Bronchial epithelial cell (primary cell): Measurements from ENCODE around the gene CHAF1A. TPM values are rescaled to one million over a fixed set of nuclear protein-coding genes. Genes with fewer than 3 reads are reported as not detected.

Experiments used
- DNase-seq: peaks from one replicate; pipeline ENCODE4 v3.0.0-alpha.2; 2010; ENCODE audit warnings: low read depth
- FAIRE-seq: peaks from 2 replicates; lab custom pipeline; 2011; peaks lifted over from hg19 to GRCh38; lab: Jason Lieb, UNC
- H3K27me3 ChIP-seq: 2 replicates; pipeline ENCODE4 v1.5.1; 2011; ENCODE audit warnings: low read length; ENCODE audit not compliant: control insufficient read depth, insufficient read depth
- H3K36me3 ChIP-seq: 2 replicates; pipeline ENCODE4 v1.5.1; 2011; ENCODE audit warnings: low read length; ENCODE audit not compliant: control insufficient read depth, insufficient read depth
- H3K4me3 ChIP-seq: 2 replicates; pipeline ENCODE4 v1.5.1; 2011; ENCODE audit warnings: mild to moderate bottlenecking, low read depth, low read length, control low read depth
- CTCF ChIP-seq: IDR thresholded peaks from 2 replicates; pipeline ENCODE4 v1.5.1; 2011; ENCODE audit warnings: mild to moderate bottlenecking, moderate library complexity, low read length, control low read depth, inconsistent platforms; ENCODE audit not compliant: insufficient read depth, severe bottlenecking
- total RNA-seq: library from RNA; depleted of rRNA; stranded (reverse); fragments of >200 nt; gene quantifications from 2 replicates; pipeline ENCODE4 v1.2.1, GENCODE V29; 2014

Gene CHAF1A
- total RNA-seq, 1 donor from 2014 or later = 3.7 TPM

DNA sequence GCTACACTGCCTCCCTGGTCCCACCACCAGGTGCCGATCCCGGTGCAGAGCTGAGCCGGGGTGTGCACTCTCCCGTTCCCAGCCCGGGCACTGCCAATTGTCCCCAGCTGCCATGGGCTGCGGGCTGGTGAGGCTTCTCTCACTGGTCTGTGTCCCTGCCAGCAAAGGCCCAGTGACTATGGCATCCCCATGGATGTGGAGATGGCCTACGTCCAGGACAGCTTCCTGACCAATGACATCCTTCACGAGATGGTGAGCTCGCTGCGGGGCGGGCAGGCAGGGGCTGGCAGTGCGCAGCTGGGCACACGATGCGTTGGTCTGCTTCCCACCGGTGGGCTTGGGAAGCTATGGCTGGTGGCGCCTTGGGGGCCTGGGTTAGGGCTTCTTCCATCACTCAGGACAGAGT lies 44.5 kb upstream of the CHAF1A start:
- TF ChIP-seq CTCF = no peak
- no peak for FAIRE-seq
- DNase-seq = no peak
- Histone ChIP-seq H3K4me3 (no peak overlapping the region), H3K27me3 (no peaks in the 10 kb centered on the region), H3K36me3 (peaks cover 21% of the 10 kb centered on the region)

DNA sequence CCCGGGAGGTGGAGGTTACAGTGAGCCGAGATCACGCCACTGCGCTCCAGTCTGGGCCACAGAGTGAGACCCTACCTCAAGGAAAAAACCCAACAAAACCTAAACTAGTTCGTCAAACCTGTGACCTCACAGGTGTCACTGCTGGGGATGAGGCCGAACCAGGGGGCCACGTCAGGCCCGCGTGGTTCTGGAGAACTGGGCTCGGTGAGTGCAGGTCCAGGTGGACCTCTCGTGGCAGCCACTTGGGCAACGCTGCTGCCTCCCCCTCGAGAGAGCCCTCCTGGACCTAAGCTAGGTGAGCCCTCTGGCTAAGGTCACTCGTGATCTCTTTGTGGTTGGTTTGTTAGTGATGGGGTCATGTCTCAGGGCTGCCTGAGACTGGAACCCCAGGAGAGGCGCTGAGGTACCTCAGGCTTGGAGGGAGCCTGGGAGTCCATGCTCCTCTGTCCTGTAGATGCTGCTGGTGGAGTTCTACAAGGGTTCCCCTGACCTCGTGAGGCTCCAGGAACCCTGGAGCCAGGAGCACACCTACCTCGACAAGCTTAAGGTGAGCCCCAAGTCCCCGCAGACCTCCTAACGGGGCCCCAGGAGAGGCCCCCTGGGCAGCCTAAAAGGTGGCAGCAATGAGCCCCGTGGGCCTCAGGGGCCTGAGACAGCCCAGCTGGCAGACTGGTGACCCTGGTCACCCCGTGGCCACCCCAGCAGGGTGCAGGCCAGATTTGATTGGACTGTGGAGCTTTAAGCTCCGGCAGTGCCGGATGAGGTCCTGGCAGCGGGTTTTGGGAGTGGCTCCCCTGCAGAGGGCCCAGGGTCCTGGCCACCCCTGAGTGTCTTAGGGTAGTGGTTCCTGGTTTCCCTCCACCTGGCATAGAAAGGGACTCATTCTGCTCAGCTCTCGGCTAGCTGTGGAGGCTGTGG lies 43.5 kb upstream of the CHAF1A start:
- Histone ChIP-seq H3K4me3 (no peak overlapping the region), H3K27me3 (no peaks in the 10 kb centered on the region), H3K36me3 (peaks cover 28% of the 10 kb centered on the region)
- DNase-seq (no peak), FAIRE-seq (no peak)
- TF ChIP-seq CTCF = no peak

DNA sequence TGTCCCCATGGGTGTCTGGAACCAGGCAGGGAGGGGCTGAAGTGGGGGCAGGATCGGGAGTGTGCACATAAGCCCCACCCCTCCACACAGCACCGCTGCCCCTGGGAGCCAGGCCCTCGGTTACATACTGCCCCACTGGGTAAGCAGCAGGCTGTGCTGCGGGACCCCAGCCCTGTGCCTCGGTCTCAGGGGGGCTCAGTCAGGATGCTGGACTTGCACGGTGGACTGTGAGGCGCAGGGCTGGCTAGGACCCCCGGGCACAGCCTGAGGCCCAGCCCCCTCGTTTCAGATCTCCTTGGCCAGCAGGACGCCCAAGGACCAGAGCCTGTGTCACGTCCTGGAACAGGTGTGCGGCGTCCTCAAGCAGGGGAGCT lies 42.8 kb upstream of the CHAF1A start:
- peaks cover 32% of the 10 kb centered on the region for H3K36me3 ChIP-seq
- DNase-seq = no peak
- FAIRE-seq = no peak
- no peaks in the 10 kb centered on the region for H3K27me3 ChIP-seq
- TF ChIP-seq CTCF = no peak
- no peak overlapping the region for H3K4me3 ChIP-seq

- DNase-seq (no peak), FAIRE-seq (no peak)
- TF ChIP-seq CTCF = no peak
- no peaks in the 10 kb centered on the region for H3K27me3 ChIP-seq
- H3K36me3 ChIP-seq = peaks cover 33% of the 10 kb centered on the region
- H3K4me3 ChIP-seq = no peak overlapping the region
These were observed 42.3 kb upstream of the CHAF1A start for GRCh38 chr19:4360081-4360569.

DNA sequence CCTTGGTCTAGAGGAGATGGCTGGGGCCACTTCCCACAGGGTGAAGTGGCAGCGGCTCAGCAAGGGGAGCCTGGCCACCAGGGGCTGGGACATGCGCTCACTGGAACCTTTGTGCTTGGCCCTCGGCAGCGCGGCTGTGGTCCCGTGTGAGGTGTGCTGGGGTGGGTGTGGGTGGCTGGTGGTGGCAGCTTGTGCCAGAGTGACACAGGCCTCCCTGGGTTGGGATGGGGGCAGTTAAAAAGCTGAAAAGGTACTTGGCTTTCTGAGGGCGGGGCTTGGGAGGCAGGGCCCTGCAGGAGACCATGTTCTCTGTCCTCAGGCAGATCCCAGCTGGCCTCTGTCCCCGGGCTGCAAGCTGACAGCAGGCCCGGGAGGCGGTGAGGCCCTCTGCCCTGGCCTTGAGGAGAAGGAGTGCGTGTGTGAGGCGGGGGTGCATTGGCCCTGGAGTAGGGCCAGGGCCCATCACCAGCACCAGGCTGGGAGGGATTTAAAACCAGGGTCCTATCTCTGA lies 41.7 kb upstream of the CHAF1A start:
- DNase-seq (no peak), FAIRE-seq (no peak)
- no peak overlapping the region for H3K4me3 ChIP-seq
- peaks cover 37% of the 10 kb centered on the region for H3K36me3 ChIP-seq
- no peaks in the 10 kb centered on the region for H3K27me3 ChIP-seq
- no peak for TF ChIP-seq CTCF
